Keratinocyte (primary cell): ENCODE measurements around the gene OPHN1. TPM values are rescaled to one million over a fixed set of nuclear protein-coding genes. Genes with fewer than 3 reads are reported as not detected.

Source experiments
- DNase-seq: peaks from one replicate; pipeline ENCODE4 v3.0.0-alpha.2; 2011; ENCODE audit warnings: low read depth, missing footprints, low spot score
- FAIRE-seq: peaks from 2 replicates; lab custom pipeline; 2011; peaks lifted over from hg19 to GRCh38; lab: Jason Lieb, UNC
- H2AFZ ChIP-seq: 2 replicates; pipeline ENCODE4 v1.6.0; 2012; ENCODE audit warnings: low read length, control low read depth, inconsistent platforms; ENCODE audit not compliant: control insufficient read depth
- H3K27ac ChIP-seq: 2 replicates; pipeline ENCODE4 v1.5.1; 2011; ENCODE audit warnings: low read length; ENCODE audit not compliant: control insufficient read depth, insufficient read depth
- H3K27me3 ChIP-seq: 3 replicates; pipeline ENCODE4 v1.6.0; 2011; ENCODE audit warnings: low read length; ENCODE audit not compliant: control insufficient read depth, insufficient read depth; ENCODE audit errors: extremely low read depth
- H3K36me3 ChIP-seq, 2 experiments: 2 replicates in 1 of 2; 3 replicates in 1 of 2; pipeline ENCODE4 v1.5.1; 2011; ENCODE audit warnings: low read length in 2 of 2, mild to moderate bottlenecking in 1 of 2; ENCODE audit not compliant: control insufficient read depth in 2 of 2, insufficient read depth in 2 of 2; ENCODE audit errors: extremely low read depth in 1 of 2
- H3K4me1 ChIP-seq: 3 replicates; pipeline ENCODE4 v1.5.1; 2011; ENCODE audit warnings: low read length; ENCODE audit not compliant: control insufficient read depth, insufficient read depth; ENCODE audit errors: extremely low read depth
- H3K4me2 ChIP-seq: 3 replicates; pipeline ENCODE4 v1.6.0; 2011; ENCODE audit warnings: low read depth, low read length; ENCODE audit not compliant: control insufficient read depth, insufficient read depth; ENCODE audit errors: extremely low read depth
- H3K4me3 ChIP-seq, 3 experiments: fragments of 200-600 bp in 1 of 3; sonication (generic) in 1 of 3; 2 replicates in 2 of 3; 3 replicates in 1 of 3; pipeline ENCODE4 v1.5.1; 2011 to 2016; ENCODE audit warnings: low read length in 3 of 3, mild to moderate bottlenecking in 3 of 3, control low read depth in 2 of 3, inconsistent platforms in 1 of 3, low read depth in 1 of 3, mixed read lengths in 1 of 3, mixed run types in 1 of 3, moderate library complexity in 1 of 3; ENCODE audit not compliant: control insufficient read depth in 2 of 3, insufficient read depth in 2 of 3; ENCODE audit errors: extremely low read depth in 1 of 3
- H3K79me2 ChIP-seq: 2 replicates; pipeline ENCODE4 v1.6.0; 2012; ENCODE audit warnings: low read length; ENCODE audit not compliant: control insufficient read depth, insufficient read depth
- H3K9ac ChIP-seq: 3 replicates; pipeline ENCODE4 v1.6.0; 2011; ENCODE audit warnings: low read length; ENCODE audit not compliant: control insufficient read depth, insufficient read depth; ENCODE audit errors: extremely low read depth
- H3K9me1 ChIP-seq: 3 replicates; pipeline ENCODE4 v1.6.0; 2011; ENCODE audit warnings: low read length; ENCODE audit not compliant: control insufficient read depth, insufficient read depth; ENCODE audit errors: extremely low read depth
- H3K9me3 ChIP-seq: 2 replicates; pipeline ENCODE4 v1.5.1; 2012; ENCODE audit warnings: low read depth, low read length; ENCODE audit not compliant: control insufficient read depth
- H4K20me1 ChIP-seq: 3 replicates; pipeline ENCODE4 v1.6.0; 2011; ENCODE audit warnings: low read length; ENCODE audit not compliant: control insufficient read depth, insufficient read depth; ENCODE audit errors: extremely low read depth
- EZH2 ChIP-seq: IDR thresholded peaks from one replicate; pipeline ENCODE4 v1.6.1; 2012; ENCODE audit warnings: inconsistent platforms, mild to moderate bottlenecking, low read length, moderate library complexity
- dilution Hi-C: fragments of 300-500 bp; cut with MboI; formaldehyde crosslinking; loops from one replicate; pipeline ENCODE4 v1.7.0; 2020; ENCODE audit warnings: low sequenced_read_pairs; ENCODE audit not compliant: extremely low pct_ligation_motif_present
- polyA plus RNA-seq, 5 experiments: library from polyadenylated mRNA; depleted of rRNA in 3 of 5; stranded (reverse) in 3 of 5; stranded (forward) in 1 of 5; unstranded in 1 of 5; fragments of >200 nt; gene quantifications; 1 replicate in 1 of 5; 2 replicates in 3 of 5; 3 replicates in 1 of 5; pipeline versions ENCODE4 v1.2.1 to v1.2.3, GENCODE V29; 2011 to 2012; ENCODE audit warnings: missing spikeins in 2 of 5, low read depth in 1 of 5, low replicate concordance in 1 of 5
- TF ChIP-seq, protein P1 (sequence below), 3 experiments: IDR thresholded peaks in 1 of 3; conservative IDR thresholded peaks in 1 of 3; optimal IDR thresholded peaks in 1 of 3; 2 replicates in 2 of 3; 3 replicates in 1 of 3; pipeline versions ENCODE3 to v1.5.1; 2011; ENCODE audit warnings: low read length in 3 of 3, mild to moderate bottlenecking in 3 of 3, moderate library complexity in 2 of 3, control low read depth in 1 of 3, inconsistent platforms in 1 of 3; ENCODE audit not compliant: insufficient read depth in 2 of 3; ENCODE audit errors: extremely low read depth in 1 of 3

The OPHN1 gene
- polyA plus RNA-seq, 1 donor (not counting 4 experiments of a cell fraction or from before 2014, with no cell fraction given): 3.1 TPM

DNA sequence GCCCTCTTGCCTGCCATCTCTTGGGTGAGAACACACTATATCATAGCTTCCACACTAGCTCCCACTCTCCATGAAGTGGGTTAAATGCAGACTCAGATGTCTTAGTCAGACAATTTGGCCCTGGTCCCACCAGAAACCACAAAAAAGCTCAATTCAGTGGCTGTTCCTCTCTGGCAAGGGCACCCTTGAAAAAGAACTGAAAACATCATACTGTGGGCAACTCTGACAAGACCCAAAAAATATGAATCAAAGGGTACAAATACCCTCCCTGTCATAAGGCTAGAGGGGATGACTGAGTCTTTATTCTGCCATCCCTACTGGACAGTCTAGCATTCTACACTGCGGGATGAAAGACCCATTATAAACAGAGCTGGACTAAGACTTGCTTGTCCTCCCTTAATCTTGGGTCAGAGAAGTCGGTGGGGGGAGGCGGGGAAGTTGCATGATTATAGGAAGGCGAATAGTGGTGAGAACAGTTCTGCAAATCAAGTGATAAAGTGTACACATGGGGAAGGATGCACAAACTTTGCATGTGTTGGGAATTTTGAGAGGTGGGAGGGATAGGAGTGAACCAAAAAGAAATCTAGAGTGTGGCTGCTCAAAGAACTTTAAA lies 172.1 kb downstream of the OPHN1 start:
- DNase-seq: no peak
- no peaks in the 10 kb centered on the region for H3K27me3 ChIP-seq
- H3K4me3 ChIP-seq: no peak overlapping the region
- H3K9me3 ChIP-seq: no peaks in the 10 kb centered on the region
- no peaks in the 10 kb centered on the region for H4K20me1 ChIP-seq
- TF ChIP-seq EZH2: no peak
- TF ChIP-seq, protein P1, sequence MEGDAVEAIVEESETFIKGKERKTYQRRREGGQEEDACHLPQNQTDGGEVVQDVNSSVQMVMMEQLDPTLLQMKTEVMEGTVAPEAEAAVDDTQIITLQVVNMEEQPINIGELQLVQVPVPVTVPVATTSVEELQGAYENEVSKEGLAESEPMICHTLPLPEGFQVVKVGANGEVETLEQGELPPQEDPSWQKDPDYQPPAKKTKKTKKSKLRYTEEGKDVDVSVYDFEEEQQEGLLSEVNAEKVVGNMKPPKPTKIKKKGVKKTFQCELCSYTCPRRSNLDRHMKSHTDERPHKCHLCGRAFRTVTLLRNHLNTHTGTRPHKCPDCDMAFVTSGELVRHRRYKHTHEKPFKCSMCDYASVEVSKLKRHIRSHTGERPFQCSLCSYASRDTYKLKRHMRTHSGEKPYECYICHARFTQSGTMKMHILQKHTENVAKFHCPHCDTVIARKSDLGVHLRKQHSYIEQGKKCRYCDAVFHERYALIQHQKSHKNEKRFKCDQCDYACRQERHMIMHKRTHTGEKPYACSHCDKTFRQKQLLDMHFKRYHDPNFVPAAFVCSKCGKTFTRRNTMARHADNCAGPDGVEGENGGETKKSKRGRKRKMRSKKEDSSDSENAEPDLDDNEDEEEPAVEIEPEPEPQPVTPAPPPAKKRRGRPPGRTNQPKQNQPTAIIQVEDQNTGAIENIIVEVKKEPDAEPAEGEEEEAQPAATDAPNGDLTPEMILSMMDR (optimal IDR thresholded peaks at IDR 0.05 in 1 of 3, IDR thresholded peaks at IDR 0.05 in 1 of 3, conservative IDR thresholded peaks at IDR 0.05 in 1 of 3; ENCODE audit: extremely low read depth in 1 of 3, insufficient read depth in 2 of 3, low read length in 3 of 3): no peak
- H2AFZ ChIP-seq: no peak overlapping the region
- dilution Hi-C loops: no loop called here
- no peaks in the 10 kb centered on the region for H3K79me2 ChIP-seq
- H3K9me1 ChIP-seq: no peaks in the 10 kb centered on the region
- no peak overlapping the region for H3K9ac ChIP-seq
- no peak for FAIRE-seq
- H3K36me3 ChIP-seq: no peaks in the 10 kb centered on the region
- H3K4me2 ChIP-seq: no peak overlapping the region
- H3K4me1 ChIP-seq: no peaks in the 10 kb centered on the region
- no peak overlapping the region for H3K27ac ChIP-seq

DNA sequence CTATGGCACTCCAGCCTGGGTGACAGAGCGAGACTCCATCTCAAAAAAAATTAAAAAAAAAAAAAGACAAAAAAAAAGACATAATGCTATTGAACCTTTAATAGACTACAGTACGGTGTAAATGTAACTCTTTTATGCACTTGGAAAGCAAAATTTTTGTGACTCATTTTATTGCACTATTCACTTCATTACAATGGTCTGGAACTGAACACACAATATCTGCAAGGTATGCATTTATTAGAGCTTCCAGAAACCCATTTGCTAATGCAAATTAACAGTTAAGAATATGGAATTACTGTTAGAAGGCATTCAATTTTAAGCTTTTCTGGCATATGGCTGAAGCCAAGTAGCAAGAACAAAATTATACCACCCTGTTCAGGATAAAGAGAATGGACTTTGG lies 176.3 kb downstream of the OPHN1 start:
- H3K4me2 ChIP-seq: no peak overlapping the region
- no peak overlapping the region for H3K27ac ChIP-seq
- H3K79me2 ChIP-seq: no peaks in the 10 kb centered on the region
- dilution Hi-C loops: no loop called here
- no peaks in the 10 kb centered on the region for H3K36me3 ChIP-seq
- H3K9me1 ChIP-seq: no peaks in the 10 kb centered on the region
- no peaks in the 10 kb centered on the region for H3K27me3 ChIP-seq
- H4K20me1 ChIP-seq: no peaks in the 10 kb centered on the region
- TF ChIP-seq, protein P1 (optimal IDR thresholded peaks at IDR 0.05 in 1 of 3, IDR thresholded peaks at IDR 0.05 in 1 of 3, conservative IDR thresholded peaks at IDR 0.05 in 1 of 3; ENCODE audit: extremely low read depth in 1 of 3, insufficient read depth in 2 of 3, low read length in 3 of 3): no peak
- no peak for TF ChIP-seq EZH2
- no peaks in the 10 kb centered on the region for H3K4me1 ChIP-seq
- no peaks in the 10 kb centered on the region for H3K9me3 ChIP-seq
- no peak overlapping the region for H3K4me3 ChIP-seq
- H2AFZ ChIP-seq: no peak overlapping the region
- FAIRE-seq: no peak
- DNase-seq: no peak
- no peak overlapping the region for H3K9ac ChIP-seq
